HG03175 (cell line): ENCODE results near the gene STX1A.
"Not testable (repeated sequence)": the region's sequence is repeated elsewhere in the genome, so short reads cannot be mapped to it uniquely, and the experiment has no call there.

Experiments used
- ATAC-seq: cut with Tn5 transposase; IDR thresholded peaks from one replicate; pipeline ENCODE4 v1.9.1; 2021; ENCODE audit warnings: mild to moderate bottlenecking, moderate library complexity; ENCODE audit not compliant: unreplicated experiment

Gene STX1A

GRCh38 chr7:73683788-73684693 is 35.4 kb downstream of the STX1A start:
- ATAC-seq: peak; percentile 12

GRCh38 chr7:73683056-73683787 is 36.2 kb downstream of the STX1A start, which contains the start of the genes BUD23 and DNAJC30:
TSS of gene BUD23 (plus strand) at chr7:73683597. CDS start at chr7:73683626, 29 bp downstream.
TSS of gene DNAJC30 (minus strand) at chr7:73683453. CDS start at chr7:73683423, 30 bp downstream.
- ATAC-seq: peak; percentile 90

- ATAC-seq: no peak
These were observed 36.8 kb downstream of the STX1A start for GRCh38 chr7:73682745-73683055.

GRCh38 chr7:73681031-73681430 is 38.4 kb downstream of the STX1A start:
- no peak for ATAC-seq

- ATAC-seq: no peak
These were observed 39.0 kb downstream of the STX1A start for GRCh38 chr7:73680501-73680900.

- no peak for ATAC-seq
These were observed 39.8 kb downstream of the STX1A start for GRCh38 chr7:73679709-73680108.

GRCh38 chr7:73678862-73679261 is 40.6 kb downstream of the STX1A start:
- ATAC-seq: no peak

- ATAC-seq: not testable (repeated sequence)
These were observed 43.4 kb downstream of the STX1A start for GRCh38 chr7:73676062-73676461.

- ATAC-seq: no peak
These were observed 44.9 kb downstream of the STX1A start for GRCh38 chr7:73674468-73675124.

- ATAC-seq: no peak
These were observed 47.5 kb downstream of the STX1A start for GRCh38 chr7:73671857-73672445.

- no peak for ATAC-seq
These were observed 48.2 kb downstream of the STX1A start for GRCh38 chr7:73671322-73671661.

- no peak for ATAC-seq
These were observed 49.5 kb downstream of the STX1A start for GRCh38 chr7:73669858-73670385.

- ATAC-seq: no peak
These were observed 50.2 kb downstream of the STX1A start for GRCh38 chr7:73669288-73669701.

GRCh38 chr7:73668886-73669230 is 50.6 kb downstream of the STX1A start:
- ATAC-seq: no peak

- ATAC-seq: no peak
These were observed 51.2 kb downstream of the STX1A start for GRCh38 chr7:73668103-73668885.

- peak; percentile 91 for ATAC-seq
These were observed 51.9 kb downstream of the STX1A start, which contains the start of gene VPS37D for GRCh38 chr7:73667344-73668102. TSS of gene VPS37D (plus strand) at chr7:73667831. CDS start at chr7:73667959, 128 bp downstream.

GRCh38 chr7:73663033-73663432 is 56.4 kb downstream of the STX1A start:
- no peak for ATAC-seq

GRCh38 chr7:73660594-73660993 is 58.9 kb downstream of the STX1A start:
- not testable (repeated sequence) for ATAC-seq

- ATAC-seq: no peak
These were observed 59.5 kb downstream of the STX1A start for GRCh38 chr7:73659983-73660382.
